HG03520 (cell line): Measurements from ENCODE around the gene GUCY2D.

ENCODE experiments used
- ATAC-seq: cut with Tn5 transposase; IDR thresholded peaks from one replicate; pipeline ENCODE4 v1.9.1; 2021; ENCODE audit warnings: mild to moderate bottlenecking, moderate library complexity; ENCODE audit not compliant: unreplicated experiment

Gene GUCY2D

GRCh38 chr17:8063761-8064534, 61.5 kb downstream of the GUCY2D start:
- no peak for ATAC-seq

- ATAC-seq, result no peak
These were observed 62.2 kb downstream of the GUCY2D start for GRCh38 chr17:8064561-8065019.

GRCh38 chr17:8066841-8067775, 64.7 kb downstream of the GUCY2D start:
- ATAC-seq, result no peak

GRCh38 chr17:8067806-8068205, 65.4 kb downstream of the GUCY2D start:
- no peak for ATAC-seq

GRCh38 chr17:8068736-8069586, 66.5 kb downstream of the GUCY2D start:
- ATAC-seq, result no peak

DNA sequence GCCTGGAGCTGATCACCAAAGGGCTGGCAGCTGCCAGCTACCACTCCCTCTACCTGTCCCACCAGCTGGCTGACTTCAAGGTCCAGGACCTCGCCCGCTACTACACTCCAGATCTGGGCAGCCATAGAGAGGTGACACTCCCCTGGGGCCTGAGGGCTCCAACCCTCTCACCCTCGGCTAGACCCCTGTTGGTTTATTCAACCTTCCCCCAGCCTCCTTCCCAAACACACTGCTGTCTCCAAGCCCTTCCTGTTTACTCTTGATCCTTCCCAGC, 67.1 kb downstream of the GUCY2D start:
- no peak for ATAC-seq
